ENCODE results near the gene MMEL1. TPM values are rescaled to one million over a fixed set of nuclear protein-coding genes. Genes with fewer than 3 reads are reported as not detected.

The MMEL1 gene
- total and polyA plus RNA-seq, 2 of the 13 experiments (the other 11 are each of a cell fraction or from before 2014, with no cell fraction given), result 0.48 TPM; not detected in 1

DNA sequence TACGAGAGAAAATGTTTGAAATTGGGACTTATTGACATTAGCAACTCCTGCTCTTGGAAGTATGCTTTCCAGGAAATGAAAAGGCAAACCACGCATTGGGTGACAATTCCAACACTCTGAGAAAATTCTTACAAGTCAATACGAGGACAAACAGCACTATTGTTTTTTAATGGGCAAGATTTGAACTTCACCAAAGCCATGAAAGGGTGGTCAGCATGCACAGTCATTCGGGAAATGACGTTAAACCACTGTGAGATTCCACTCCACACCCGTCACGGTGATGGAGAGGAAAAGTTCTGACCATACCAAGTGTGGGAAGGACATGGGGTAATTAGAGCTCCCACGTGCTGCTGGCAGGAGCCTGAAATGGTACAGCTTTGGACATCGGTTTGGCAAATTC, 58.5 kb downstream of the MMEL1 start (continued):
- TF ChIP-seq ATF5 (CRISPR knock-in tag; IDR thresholded peaks at IDR 0.05; ENCODE audit: low read depth) (no peak), SALL1 (CRISPR knock-in tag; IDR thresholded peaks at IDR 0.05) (no peak), ZNF598 (CRISPR knock-in tag; IDR thresholded peaks at IDR 0.05; ENCODE audit: borderline replicate concordance) (no peak), MXD4 (CRISPR knock-in tag; IDR thresholded peaks at IDR 0.05) (no peak), STAG1 (CRISPR knock-in tag; IDR thresholded peaks at IDR 0.05) (no peak), NR2F2 (IDR thresholded peaks at IDR 0.05; ENCODE audit: borderline replicate concordance, low read depth) (no peak), MNT (IDR thresholded peaks at IDR 0.05) (0 out of 2 replicates have a peak, but pooled peaks have one; percentile 14), HDAC2 (CRISPR knock-in tag; IDR thresholded peaks at IDR 0.05) (no peak), SMARCC2 (IDR thresholded peaks at IDR 0.05) (no peak), MIER3 (CRISPR knock-in tag; IDR thresholded peaks at IDR 0.05; ENCODE audit: borderline replicate concordance) (no peak), ASH2L (IDR thresholded peaks at IDR 0.05; ENCODE audit: insufficient read length, low read depth, low read length) (no peak), ZNF720 (CRISPR knock-in tag; IDR thresholded peaks at IDR 0.05) (no peak), RXRA (CRISPR knock-in tag; IDR thresholded peaks at IDR 0.05) (no peak), ELF4 (CRISPR knock-in tag; IDR thresholded peaks at IDR 0.05; ENCODE audit: borderline replicate concordance) (no peak), FOXP1 (IDR thresholded peaks at IDR 0.05) (no peak), FOXP1 (CRISPR knock-in tag; IDR thresholded peaks at IDR 0.05) (no peak), THAP11 (CRISPR knock-in tag; IDR thresholded peaks at IDR 0.05) (no peak), REL (CRISPR knock-in tag; conservative IDR thresholded peaks at IDR 0.05) (no peak), ZNF354B (CRISPR knock-in tag; IDR thresholded peaks at IDR 0.05) (no peak), ZNF3 (CRISPR knock-in tag; IDR thresholded peaks at IDR 0.05) (no peak), BCL6 (CRISPR knock-in tag; IDR thresholded peaks at IDR 0.05) (peak; percentile 97), ELF1 (CRISPR knock-in tag; IDR thresholded peaks at IDR 0.05) (no peak), NFRKB (IDR thresholded peaks at IDR 0.05) (no peak), NFIC (IDR thresholded peaks at IDR 0.05; ENCODE audit: low read length) (no peak)
- TF ChIP-seq, protein P1, sequence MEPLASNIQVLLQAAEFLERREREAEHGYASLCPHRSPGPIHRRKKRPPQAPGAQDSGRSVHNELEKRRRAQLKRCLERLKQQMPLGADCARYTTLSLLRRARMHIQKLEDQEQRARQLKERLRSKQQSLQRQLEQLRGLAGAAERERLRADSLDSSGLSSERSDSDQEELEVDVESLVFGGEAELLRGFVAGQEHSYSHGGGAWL (CRISPR knock-in tag; IDR thresholded peaks at IDR 0.05), result no peak
- TF ChIP-seq, protein P2, sequence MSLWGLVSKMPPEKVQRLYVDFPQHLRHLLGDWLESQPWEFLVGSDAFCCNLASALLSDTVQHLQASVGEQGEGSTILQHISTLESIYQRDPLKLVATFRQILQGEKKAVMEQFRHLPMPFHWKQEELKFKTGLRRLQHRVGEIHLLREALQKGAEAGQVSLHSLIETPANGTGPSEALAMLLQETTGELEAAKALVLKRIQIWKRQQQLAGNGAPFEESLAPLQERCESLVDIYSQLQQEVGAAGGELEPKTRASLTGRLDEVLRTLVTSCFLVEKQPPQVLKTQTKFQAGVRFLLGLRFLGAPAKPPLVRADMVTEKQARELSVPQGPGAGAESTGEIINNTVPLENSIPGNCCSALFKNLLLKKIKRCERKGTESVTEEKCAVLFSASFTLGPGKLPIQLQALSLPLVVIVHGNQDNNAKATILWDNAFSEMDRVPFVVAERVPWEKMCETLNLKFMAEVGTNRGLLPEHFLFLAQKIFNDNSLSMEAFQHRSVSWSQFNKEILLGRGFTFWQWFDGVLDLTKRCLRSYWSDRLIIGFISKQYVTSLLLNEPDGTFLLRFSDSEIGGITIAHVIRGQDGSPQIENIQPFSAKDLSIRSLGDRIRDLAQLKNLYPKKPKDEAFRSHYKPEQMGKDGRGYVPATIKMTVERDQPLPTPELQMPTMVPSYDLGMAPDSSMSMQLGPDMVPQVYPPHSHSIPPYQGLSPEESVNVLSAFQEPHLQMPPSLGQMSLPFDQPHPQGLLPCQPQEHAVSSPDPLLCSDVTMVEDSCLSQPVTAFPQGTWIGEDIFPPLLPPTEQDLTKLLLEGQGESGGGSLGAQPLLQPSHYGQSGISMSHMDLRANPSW (CRISPR knock-in tag; IDR thresholded peaks at IDR 0.05; ENCODE audit: borderline replicate concordance), result no peak
- TF ChIP-seq, protein P3, sequence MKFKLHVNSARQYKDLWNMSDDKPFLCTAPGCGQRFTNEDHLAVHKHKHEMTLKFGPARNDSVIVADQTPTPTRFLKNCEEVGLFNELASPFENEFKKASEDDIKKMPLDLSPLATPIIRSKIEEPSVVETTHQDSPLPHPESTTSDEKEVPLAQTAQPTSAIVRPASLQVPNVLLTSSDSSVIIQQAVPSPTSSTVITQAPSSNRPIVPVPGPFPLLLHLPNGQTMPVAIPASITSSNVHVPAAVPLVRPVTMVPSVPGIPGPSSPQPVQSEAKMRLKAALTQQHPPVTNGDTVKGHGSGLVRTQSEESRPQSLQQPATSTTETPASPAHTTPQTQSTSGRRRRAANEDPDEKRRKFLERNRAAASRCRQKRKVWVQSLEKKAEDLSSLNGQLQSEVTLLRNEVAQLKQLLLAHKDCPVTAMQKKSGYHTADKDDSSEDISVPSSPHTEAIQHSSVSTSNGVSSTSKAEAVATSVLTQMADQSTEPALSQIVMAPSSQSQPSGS (CRISPR knock-in tag; IDR thresholded peaks at IDR 0.05), result no peak

Data from HepG2 (cell line).